ENCODE measurements around the gene PRLH. TPM values are rescaled to one million over a fixed set of nuclear protein-coding genes. Genes with fewer than 3 reads are reported as not detected.

The PRLH gene
- total RNA-seq, 1 donor from 2014 or later = not detected

- Mint-ChIP-seq H3K9me3 (ENCODE audit: unreplicated experiment) (peaks cover 4% of the 10 kb centered on the region), H3K27me3 (ENCODE audit: unreplicated experiment) (no peaks in the 10 kb centered on the region), H3K4me1 (ENCODE audit: low read depth, unreplicated experiment) (peaks cover 19% of the 10 kb centered on the region), H3K27ac (ENCODE audit: unreplicated experiment) (no peak overlapping the region), H3K4me3 (ENCODE audit: unreplicated experiment) (no peak overlapping the region), H3K36me3 (ENCODE audit: unreplicated experiment) (no peaks in the 10 kb centered on the region)
- no peak for DNase-seq
- TF ChIP-seq, protein P1, sequence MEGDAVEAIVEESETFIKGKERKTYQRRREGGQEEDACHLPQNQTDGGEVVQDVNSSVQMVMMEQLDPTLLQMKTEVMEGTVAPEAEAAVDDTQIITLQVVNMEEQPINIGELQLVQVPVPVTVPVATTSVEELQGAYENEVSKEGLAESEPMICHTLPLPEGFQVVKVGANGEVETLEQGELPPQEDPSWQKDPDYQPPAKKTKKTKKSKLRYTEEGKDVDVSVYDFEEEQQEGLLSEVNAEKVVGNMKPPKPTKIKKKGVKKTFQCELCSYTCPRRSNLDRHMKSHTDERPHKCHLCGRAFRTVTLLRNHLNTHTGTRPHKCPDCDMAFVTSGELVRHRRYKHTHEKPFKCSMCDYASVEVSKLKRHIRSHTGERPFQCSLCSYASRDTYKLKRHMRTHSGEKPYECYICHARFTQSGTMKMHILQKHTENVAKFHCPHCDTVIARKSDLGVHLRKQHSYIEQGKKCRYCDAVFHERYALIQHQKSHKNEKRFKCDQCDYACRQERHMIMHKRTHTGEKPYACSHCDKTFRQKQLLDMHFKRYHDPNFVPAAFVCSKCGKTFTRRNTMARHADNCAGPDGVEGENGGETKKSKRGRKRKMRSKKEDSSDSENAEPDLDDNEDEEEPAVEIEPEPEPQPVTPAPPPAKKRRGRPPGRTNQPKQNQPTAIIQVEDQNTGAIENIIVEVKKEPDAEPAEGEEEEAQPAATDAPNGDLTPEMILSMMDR (IDR thresholded peaks at IDR 0.05; ENCODE audit: partially characterized antibody, unreplicated experiment) = no peak
Observed at GRCh38 chr2:237530472-237531433, 35.6 kb upstream of the PRLH start.

GRCh38 chr2:237532160-237532559, 34.2 kb upstream of the PRLH start:
- Mint-ChIP-seq H3K9me3 (ENCODE audit: unreplicated experiment) (peaks cover 4% of the 10 kb centered on the region), H3K27me3 (ENCODE audit: unreplicated experiment) (peaks cover 1% of the 10 kb centered on the region), H3K36me3 (ENCODE audit: unreplicated experiment) (no peaks in the 10 kb centered on the region), H3K27ac (ENCODE audit: unreplicated experiment) (no peak overlapping the region), H3K4me1 (ENCODE audit: low read depth, unreplicated experiment) (peaks cover 19% of the 10 kb centered on the region), H3K4me3 (ENCODE audit: unreplicated experiment) (no peak overlapping the region)
- TF ChIP-seq, protein P1 (IDR thresholded peaks at IDR 0.05; ENCODE audit: partially characterized antibody, unreplicated experiment) = no peak
- no peak for DNase-seq

GRCh38 chr2:237533668-237534161, 32.7 kb upstream of the PRLH start:
- DNase-seq = no peak
- TF ChIP-seq, protein P1 (IDR thresholded peaks at IDR 0.05; ENCODE audit: partially characterized antibody, unreplicated experiment) = no peak
- Mint-ChIP-seq H3K4me1 (ENCODE audit: low read depth, unreplicated experiment) (peaks cover 30% of the 10 kb centered on the region), H3K4me3 (ENCODE audit: unreplicated experiment) (no peak overlapping the region), H3K36me3 (ENCODE audit: unreplicated experiment) (no peaks in the 10 kb centered on the region), H3K27me3 (ENCODE audit: unreplicated experiment) (peaks cover 7% of the 10 kb centered on the region), H3K9me3 (ENCODE audit: unreplicated experiment) (peaks cover 6% of the 10 kb centered on the region), H3K27ac (ENCODE audit: unreplicated experiment) (no peak overlapping the region)

DNA sequence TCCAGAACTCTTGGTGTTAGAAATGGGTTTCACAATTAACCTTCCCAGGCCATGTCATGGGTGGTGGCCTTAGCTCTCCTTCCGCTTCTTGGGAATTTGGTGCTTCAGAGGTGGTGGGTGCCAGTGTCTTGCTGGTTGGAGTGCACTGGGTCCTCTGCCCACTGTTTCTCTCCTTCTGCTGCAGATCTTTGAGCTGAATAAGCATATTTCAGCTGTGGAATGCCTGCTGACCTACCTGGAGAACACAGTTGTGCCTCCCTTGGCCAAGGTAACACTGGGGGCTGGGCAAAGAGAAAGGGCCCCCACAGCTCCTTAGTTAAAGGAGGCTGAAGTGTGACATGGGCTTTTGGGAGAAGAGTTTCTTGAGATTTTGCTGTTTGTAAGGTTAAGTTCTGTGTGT, 32.0 kb upstream of the PRLH start:
- TF ChIP-seq, protein P1 (IDR thresholded peaks at IDR 0.05; ENCODE audit: partially characterized antibody, unreplicated experiment) = no peak
- Mint-ChIP-seq H3K27ac (ENCODE audit: unreplicated experiment) (no peak overlapping the region), H3K9me3 (ENCODE audit: unreplicated experiment) (peaks cover 6% of the 10 kb centered on the region), H3K36me3 (ENCODE audit: unreplicated experiment) (no peaks in the 10 kb centered on the region), H3K4me3 (ENCODE audit: unreplicated experiment) (no peak overlapping the region), H3K4me1 (ENCODE audit: low read depth, unreplicated experiment) (peaks cover 32% of the 10 kb centered on the region), H3K27me3 (ENCODE audit: unreplicated experiment) (peaks cover 7% of the 10 kb centered on the region)
- no peak for DNase-seq

Data from glutamatergic neuron (in vitro differentiated cells).